Neural progenitor cell (in vitro differentiated cells): Measurements from ENCODE around the gene ACYP2. TPM values are rescaled to one million over a fixed set of nuclear protein-coding genes. Genes with fewer than 3 reads are reported as not detected.
"Not testable (repeated sequence)": the region's sequence is repeated elsewhere in the genome, so short reads cannot be mapped to it uniquely, and the experiment has no call there.

Source experiments
- DNase-seq: peaks from one replicate; pipeline ENCODE4 v3.0.0-alpha.2; 2016; ENCODE audit warnings: low spot score
- H2AFZ ChIP-seq: fragments of 200-600 bp; sonication (generic); replicated peaks from 2 replicates; pipeline ENCODE4 v1.6.1; 2016; ENCODE audit warnings: antibody characterized with exemption
- H3F3A ChIP-seq: fragments of 200-600 bp; sonication (generic); 2 replicates; pipeline ENCODE4 v1.6.1; 2016; ENCODE audit warnings: antibody characterized with exemption, low read depth
- H3K27ac ChIP-seq: fragments of 200-600 bp; sonication (generic); 2 replicates; pipeline ENCODE4 v1.5.1; 2016; ENCODE audit warnings: mild to moderate bottlenecking
- H3K27me3 ChIP-seq: fragments of 200-600 bp; sonication (generic); 2 replicates; pipeline ENCODE4 v1.6.1; 2016; ENCODE audit warnings: mild to moderate bottlenecking, moderate library complexity
- H3K36me3 ChIP-seq: fragments of 200-600 bp; sonication (generic); 2 replicates; pipeline ENCODE4 v1.5.1; 2016
- H3K4me1 ChIP-seq: fragments of 200-600 bp; sonication (generic); 2 replicates; pipeline ENCODE4 v1.6.1; 2016; ENCODE audit warnings: mixed run types
- H3K4me2 ChIP-seq: fragments of 200-600 bp; sonication (generic); 2 replicates; pipeline ENCODE4 v1.6.1; 2016
- H3K4me3 ChIP-seq: fragments of 200-600 bp; sonication (generic); 2 replicates; pipeline ENCODE4 v1.5.1; 2016
- H3K79me2 ChIP-seq: fragments of 200-600 bp; sonication (generic); 2 replicates; pipeline ENCODE4 v1.6.1; 2016; ENCODE audit warnings: low read depth
- H3K9ac ChIP-seq: fragments of 200-600 bp; sonication (generic); 2 replicates; pipeline ENCODE4 v1.6.1; 2016
- H3K9me3 ChIP-seq: fragments of 200-600 bp; sonication (generic); 2 replicates; pipeline ENCODE4 v1.5.1; 2016; ENCODE audit warnings: low read depth
- H4K20me1 ChIP-seq: fragments of 200-600 bp; sonication (generic); 2 replicates; pipeline ENCODE4 v1.6.1; 2016; ENCODE audit warnings: low read depth
- H3K27ac Mint-ChIP-seq: 3 replicates; pipeline ENCODE4 v1.8.0; 2021; ENCODE audit warnings: mixed read lengths
- H3K27me3 Mint-ChIP-seq: 2 replicates; pipeline ENCODE4 v1.8.0; 2022; ENCODE audit warnings: low read depth, mild to moderate bottlenecking, inconsistent platforms, moderate library complexity, mixed read lengths; ENCODE audit not compliant: insufficient read depth
- H3K36me3 Mint-ChIP-seq: 3 replicates; pipeline ENCODE4 v1.8.0; 2021; ENCODE audit warnings: mixed read lengths
- H3K4me1 Mint-ChIP-seq: 3 replicates; pipeline ENCODE4 v1.8.0; 2021; ENCODE audit warnings: mixed read lengths
- H3K4me3 Mint-ChIP-seq: 3 replicates; pipeline ENCODE4 v1.8.0; 2021; ENCODE audit warnings: mild to moderate bottlenecking, moderate library complexity, mixed read lengths
- H3K9me3 Mint-ChIP-seq: 3 replicates; pipeline ENCODE4 v1.8.0; 2020; ENCODE audit warnings: mixed read lengths
- CTCF ChIP-seq: fragments of 200-600 bp; sonication (generic); IDR thresholded peaks from 2 replicates; pipeline ENCODE4 v1.5.1; 2017; ENCODE audit warnings: antibody characterized with exemption, mild to moderate bottlenecking
- EZH2 ChIP-seq: fragments of 200-600 bp; sonication (generic); IDR thresholded peaks from 2 replicates; pipeline ENCODE4 v1.6.1; 2017; ENCODE audit warnings: antibody characterized with exemption, mild to moderate bottlenecking, moderate library complexity
- EZH2phosphoT487 ChIP-seq: fragments of 200-600 bp; sonication (generic); IDR thresholded peaks from 2 replicates; pipeline ENCODE4 v1.6.1; 2017; ENCODE audit warnings: antibody characterized with exemption
- total RNA-seq: library from RNA; depleted of rRNA; stranded (reverse); fragments of >200 nt; gene quantifications from 2 replicates; pipeline ENCODE4 v1.2.3, GENCODE V29; 2015; ENCODE audit warnings: low replicate concordance

Gene ACYP2
- total RNA-seq, 1 donor from 2014 or later: 9.7 TPM

DNA sequence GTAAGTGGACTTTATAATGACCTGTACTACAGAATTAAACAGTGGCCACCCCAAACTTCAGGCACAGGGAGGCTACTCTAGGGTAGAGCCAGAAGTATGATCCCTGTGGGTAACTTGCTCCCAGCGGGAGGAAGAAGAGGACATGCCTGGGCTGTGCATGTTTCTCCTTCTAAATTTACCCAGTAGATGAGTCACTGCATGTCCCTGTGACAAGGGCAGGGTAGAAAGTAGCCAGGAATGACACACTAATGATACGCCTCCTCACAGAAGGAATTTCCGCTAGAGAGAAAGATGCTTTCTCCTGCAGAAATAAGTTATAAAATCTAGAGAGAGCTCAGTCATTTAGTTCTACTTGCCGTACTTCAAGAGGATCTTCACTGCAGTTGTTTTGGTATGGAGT is 7.5 kb downstream of the ACYP2 start:
- no peaks in the 10 kb centered on the region for H3K4me1 ChIP-seq
- Mint-ChIP-seq H3K4me3 (no peak overlapping the region), H3K27me3 (peaks cover 4% of the 10 kb centered on the region), H3K9me3 (no peaks in the 10 kb centered on the region), H3K4me1 (peaks cover 5% of the 10 kb centered on the region), H3K27ac (no peak overlapping the region), H3K36me3 (no peaks in the 10 kb centered on the region)
- no peak for DNase-seq
- H3K9me3 ChIP-seq: no peaks in the 10 kb centered on the region
- no peak overlapping the region for H3K27ac ChIP-seq
- H3K9ac ChIP-seq: no peak overlapping the region
- H3F3A ChIP-seq: no peaks in the 10 kb centered on the region
- no peaks in the 10 kb centered on the region for H3K79me2 ChIP-seq
- no peak for TF ChIP-seq EZH2
- no peak for TF ChIP-seq CTCF
- TF ChIP-seq EZH2phosphoT487: no peak
- no peaks in the 10 kb centered on the region for H3K27me3 ChIP-seq
- no peak overlapping the region for H2AFZ ChIP-seq
- no peak overlapping the region for H3K4me3 ChIP-seq
- no peaks in the 10 kb centered on the region for H4K20me1 ChIP-seq
- H3K4me2 ChIP-seq: no peak overlapping the region
- H3K36me3 ChIP-seq: no peaks in the 10 kb centered on the region

GRCh38 chr2:54127174-54127573 is 11.8 kb downstream of the ACYP2 start:
- H3K27ac Mint-ChIP-seq, H3K27me3 ChIP-seq, H3K4me1 ChIP-seq, H3K4me2 ChIP-seq, DNase-seq, H3K4me1 Mint-ChIP-seq, H3K36me3 ChIP-seq, H3K9ac ChIP-seq, H3K9me3 Mint-ChIP-seq, H3K79me2 ChIP-seq, H3F3A ChIP-seq, H4K20me1 ChIP-seq, H3K27ac ChIP-seq, H3K36me3 Mint-ChIP-seq, H3K4me3 Mint-ChIP-seq, H3K27me3 Mint-ChIP-seq, H3K4me3 ChIP-seq, H3K9me3 ChIP-seq, H2AFZ ChIP-seq: not testable (repeated sequence)

DNA sequence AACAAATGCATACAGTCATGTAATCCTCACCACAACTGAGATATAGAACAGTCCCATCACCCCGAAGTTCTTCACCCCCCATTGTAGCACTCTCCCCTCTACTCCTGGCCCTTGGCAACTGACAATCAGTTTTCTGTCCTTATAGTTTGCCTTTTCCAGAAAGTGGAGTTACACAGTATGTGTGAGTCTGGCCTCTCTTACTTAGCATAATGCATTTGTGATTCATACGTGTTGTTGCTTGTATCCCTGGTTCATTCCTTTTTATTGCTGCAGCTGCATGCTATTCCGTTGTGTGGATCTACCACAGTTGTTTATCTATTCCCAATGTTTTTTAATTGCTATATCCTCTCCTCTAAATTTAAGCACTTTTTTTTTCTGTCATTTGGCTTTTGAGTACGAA is 17.6 kb downstream of the ACYP2 start:
- no peak overlapping the region for H3K4me3 Mint-ChIP-seq
- H3K27ac Mint-ChIP-seq: no peak overlapping the region
- H3K27ac ChIP-seq: no peak overlapping the region
- no peaks in the 10 kb centered on the region for H3K79me2 ChIP-seq
- H3K36me3 ChIP-seq: no peaks in the 10 kb centered on the region
- DNase-seq: no peak
- no peaks in the 10 kb centered on the region for H3F3A ChIP-seq
- H2AFZ ChIP-seq: no peak overlapping the region
- no peaks in the 10 kb centered on the region for H3K9me3 Mint-ChIP-seq
- no peak overlapping the region for H3K9ac ChIP-seq
- TF ChIP-seq EZH2: no peak
- no peak for TF ChIP-seq EZH2phosphoT487
- no peak for TF ChIP-seq CTCF
- H3K4me1 ChIP-seq: no peaks in the 10 kb centered on the region
- no peaks in the 10 kb centered on the region for H3K27me3 ChIP-seq
- H3K36me3 Mint-ChIP-seq: no peaks in the 10 kb centered on the region
- no peaks in the 10 kb centered on the region for H4K20me1 ChIP-seq
- no peaks in the 10 kb centered on the region for H3K4me1 Mint-ChIP-seq
- H3K9me3 ChIP-seq: no peaks in the 10 kb centered on the region
- no peak overlapping the region for H3K4me3 ChIP-seq
- H3K4me2 ChIP-seq: no peak overlapping the region
- H3K27me3 Mint-ChIP-seq: no peaks in the 10 kb centered on the region

DNA sequence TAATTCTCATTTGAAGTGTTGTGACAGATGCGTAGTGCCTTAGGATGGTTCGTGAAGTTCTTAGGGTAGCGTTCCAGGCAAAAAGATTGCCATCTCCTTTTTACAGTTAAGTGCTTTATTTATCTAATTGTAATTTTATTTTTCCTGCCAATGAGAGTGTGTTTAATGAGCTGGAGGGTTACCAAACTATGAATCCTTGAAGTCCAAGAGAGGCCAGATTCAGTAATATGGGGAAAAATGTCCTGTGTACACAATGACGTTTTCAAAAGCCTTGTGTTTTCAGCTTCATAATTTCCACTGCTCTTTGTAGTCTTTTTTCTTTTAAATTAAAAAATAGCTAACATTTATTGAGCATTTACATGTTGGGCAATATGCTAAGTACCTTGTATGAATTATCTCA is 23.8 kb downstream of the ACYP2 start:
- Mint-ChIP-seq H3K4me1 (no peaks in the 10 kb centered on the region), H3K9me3 (no peaks in the 10 kb centered on the region), H3K27me3 (no peaks in the 10 kb centered on the region), H3K27ac (no peak overlapping the region), H3K4me3 (no peak overlapping the region), H3K36me3 (no peaks in the 10 kb centered on the region)
- Histone ChIP-seq H3K79me2 (no peaks in the 10 kb centered on the region), H2AFZ (no peak overlapping the region), H3K9ac (no peak overlapping the region), H3K36me3 (no peaks in the 10 kb centered on the region), H3K9me3 (no peaks in the 10 kb centered on the region), H3K4me2 (no peak overlapping the region), H4K20me1 (no peaks in the 10 kb centered on the region), H3K27me3 (no peaks in the 10 kb centered on the region), H3K4me1 (no peaks in the 10 kb centered on the region), H3K27ac (no peak overlapping the region), H3K4me3 (no peak overlapping the region), H3F3A (no peaks in the 10 kb centered on the region)
- no peak for DNase-seq
- no peak for TF ChIP-seq EZH2phosphoT487
- no peak for TF ChIP-seq CTCF
- TF ChIP-seq EZH2: no peak
